Measurements from ENCODE around the gene SKP2. TPM values are rescaled to one million over a fixed set of nuclear protein-coding genes. Genes with fewer than 3 reads are reported as not detected.

SKP2 gene
- polyA plus RNA-seq, 1 donor from 2014 or later, result 26.0 TPM

DNA sequence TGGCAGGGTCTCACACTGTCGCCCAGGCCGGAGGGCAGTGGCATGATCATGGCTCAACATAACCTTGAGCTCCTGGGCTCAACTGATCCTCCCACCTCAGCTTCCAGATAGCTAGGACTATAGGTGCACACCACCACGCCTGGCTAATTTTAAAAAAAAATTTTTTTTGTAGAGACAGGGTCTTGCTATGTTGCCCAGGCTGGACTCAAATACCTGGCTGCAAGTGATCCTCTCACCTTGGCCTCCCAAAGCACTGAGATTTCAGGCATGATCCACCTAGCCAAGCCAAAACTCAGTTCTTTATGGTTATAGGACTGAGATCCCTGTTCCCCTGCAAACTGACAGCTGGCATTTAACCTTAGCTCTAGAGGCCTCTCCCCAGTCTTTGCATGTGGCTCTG, 5.5 kb upstream of the SKP2 start:
- Histone ChIP-seq H3K9me2 (ENCODE audit: insufficient read depth, low read length) (no peaks in the 10 kb centered on the region), H3K79me2 (replicated peaks; ENCODE audit: insufficient read depth, low read length) (peaks cover 19% of the 10 kb centered on the region)

DNA sequence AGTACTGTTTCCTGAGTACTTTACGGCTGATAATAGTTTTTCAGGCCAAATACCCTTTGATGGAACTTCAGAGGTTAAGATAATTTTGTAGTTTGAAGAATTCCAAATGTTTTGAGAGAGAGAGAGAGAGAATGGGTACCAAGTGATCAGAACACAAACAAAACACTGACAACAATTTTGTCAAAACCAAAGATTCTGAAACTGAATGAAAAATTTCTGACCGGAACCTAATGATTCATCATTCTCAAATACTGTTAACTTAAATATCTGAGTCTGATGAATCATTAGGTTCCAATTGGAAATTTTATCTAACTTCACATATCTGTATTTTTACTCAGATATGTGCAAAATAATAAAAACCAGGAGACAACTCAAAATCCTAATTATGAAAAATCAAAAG, 4.2 kb upstream of the SKP2 start:
- no peak overlapping the region for H3K4me2 ChIP-seq (ENCODE audit: low read length)

More for the DNA sequence above, 5.5 kb upstream of the SKP2 start:
- H3F3A ChIP-seq (ENCODE audit: insufficient read depth, low read length, poor library complexity, severe bottlenecking), result no peaks in the 10 kb centered on the region
- no peak overlapping the region for H2AFZ ChIP-seq (ENCODE audit: low read depth, low read length)
- H3K27me3 ChIP-seq (ENCODE audit: insufficient read depth, low read depth, low read length), result no peaks in the 10 kb centered on the region
- H3K27ac ChIP-seq (ENCODE audit: low read length), result no peak overlapping the region
- H3K36me3 ChIP-seq (ENCODE audit: insufficient read depth, low read length), result no peaks in the 10 kb centered on the region
- no peaks in the 10 kb centered on the region for H4K20me1 ChIP-seq (ENCODE audit: insufficient read depth)
- no peak overlapping the region for H3K4me3 ChIP-seq (ENCODE audit: low read length)
- no peaks in the 10 kb centered on the region for H3K9me3 ChIP-seq (ENCODE audit: low read length)
- H3K9ac ChIP-seq (ENCODE audit: low read length), result no peak overlapping the region
- TF ChIP-seq, protein P1, sequence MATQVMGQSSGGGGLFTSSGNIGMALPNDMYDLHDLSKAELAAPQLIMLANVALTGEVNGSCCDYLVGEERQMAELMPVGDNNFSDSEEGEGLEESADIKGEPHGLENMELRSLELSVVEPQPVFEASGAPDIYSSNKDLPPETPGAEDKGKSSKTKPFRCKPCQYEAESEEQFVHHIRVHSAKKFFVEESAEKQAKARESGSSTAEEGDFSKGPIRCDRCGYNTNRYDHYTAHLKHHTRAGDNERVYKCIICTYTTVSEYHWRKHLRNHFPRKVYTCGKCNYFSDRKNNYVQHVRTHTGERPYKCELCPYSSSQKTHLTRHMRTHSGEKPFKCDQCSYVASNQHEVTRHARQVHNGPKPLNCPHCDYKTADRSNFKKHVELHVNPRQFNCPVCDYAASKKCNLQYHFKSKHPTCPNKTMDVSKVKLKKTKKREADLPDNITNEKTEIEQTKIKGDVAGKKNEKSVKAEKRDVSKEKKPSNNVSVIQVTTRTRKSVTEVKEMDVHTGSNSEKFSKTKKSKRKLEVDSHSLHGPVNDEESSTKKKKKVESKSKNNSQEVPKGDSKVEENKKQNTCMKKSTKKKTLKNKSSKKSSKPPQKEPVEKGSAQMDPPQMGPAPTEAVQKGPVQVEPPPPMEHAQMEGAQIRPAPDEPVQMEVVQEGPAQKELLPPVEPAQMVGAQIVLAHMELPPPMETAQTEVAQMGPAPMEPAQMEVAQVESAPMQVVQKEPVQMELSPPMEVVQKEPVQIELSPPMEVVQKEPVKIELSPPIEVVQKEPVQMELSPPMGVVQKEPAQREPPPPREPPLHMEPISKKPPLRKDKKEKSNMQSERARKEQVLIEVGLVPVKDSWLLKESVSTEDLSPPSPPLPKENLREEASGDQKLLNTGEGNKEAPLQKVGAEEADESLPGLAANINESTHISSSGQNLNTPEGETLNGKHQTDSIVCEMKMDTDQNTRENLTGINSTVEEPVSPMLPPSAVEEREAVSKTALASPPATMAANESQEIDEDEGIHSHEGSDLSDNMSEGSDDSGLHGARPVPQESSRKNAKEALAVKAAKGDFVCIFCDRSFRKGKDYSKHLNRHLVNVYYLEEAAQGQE (IDR thresholded peaks at IDR 0.05; ENCODE audit: borderline replicate concordance), result no peak
- TF ChIP-seq, protein P2, sequence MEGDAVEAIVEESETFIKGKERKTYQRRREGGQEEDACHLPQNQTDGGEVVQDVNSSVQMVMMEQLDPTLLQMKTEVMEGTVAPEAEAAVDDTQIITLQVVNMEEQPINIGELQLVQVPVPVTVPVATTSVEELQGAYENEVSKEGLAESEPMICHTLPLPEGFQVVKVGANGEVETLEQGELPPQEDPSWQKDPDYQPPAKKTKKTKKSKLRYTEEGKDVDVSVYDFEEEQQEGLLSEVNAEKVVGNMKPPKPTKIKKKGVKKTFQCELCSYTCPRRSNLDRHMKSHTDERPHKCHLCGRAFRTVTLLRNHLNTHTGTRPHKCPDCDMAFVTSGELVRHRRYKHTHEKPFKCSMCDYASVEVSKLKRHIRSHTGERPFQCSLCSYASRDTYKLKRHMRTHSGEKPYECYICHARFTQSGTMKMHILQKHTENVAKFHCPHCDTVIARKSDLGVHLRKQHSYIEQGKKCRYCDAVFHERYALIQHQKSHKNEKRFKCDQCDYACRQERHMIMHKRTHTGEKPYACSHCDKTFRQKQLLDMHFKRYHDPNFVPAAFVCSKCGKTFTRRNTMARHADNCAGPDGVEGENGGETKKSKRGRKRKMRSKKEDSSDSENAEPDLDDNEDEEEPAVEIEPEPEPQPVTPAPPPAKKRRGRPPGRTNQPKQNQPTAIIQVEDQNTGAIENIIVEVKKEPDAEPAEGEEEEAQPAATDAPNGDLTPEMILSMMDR (IDR thresholded peaks at IDR 0.05; ENCODE audit: poor library complexity, severe bottlenecking), result no peak
- TF ChIP-seq TAF1 (IDR thresholded peaks at IDR 0.05; ENCODE audit: low read depth), result no peak
- H3K4me2 ChIP-seq (ENCODE audit: low read length), result no peak overlapping the region

DNA sequence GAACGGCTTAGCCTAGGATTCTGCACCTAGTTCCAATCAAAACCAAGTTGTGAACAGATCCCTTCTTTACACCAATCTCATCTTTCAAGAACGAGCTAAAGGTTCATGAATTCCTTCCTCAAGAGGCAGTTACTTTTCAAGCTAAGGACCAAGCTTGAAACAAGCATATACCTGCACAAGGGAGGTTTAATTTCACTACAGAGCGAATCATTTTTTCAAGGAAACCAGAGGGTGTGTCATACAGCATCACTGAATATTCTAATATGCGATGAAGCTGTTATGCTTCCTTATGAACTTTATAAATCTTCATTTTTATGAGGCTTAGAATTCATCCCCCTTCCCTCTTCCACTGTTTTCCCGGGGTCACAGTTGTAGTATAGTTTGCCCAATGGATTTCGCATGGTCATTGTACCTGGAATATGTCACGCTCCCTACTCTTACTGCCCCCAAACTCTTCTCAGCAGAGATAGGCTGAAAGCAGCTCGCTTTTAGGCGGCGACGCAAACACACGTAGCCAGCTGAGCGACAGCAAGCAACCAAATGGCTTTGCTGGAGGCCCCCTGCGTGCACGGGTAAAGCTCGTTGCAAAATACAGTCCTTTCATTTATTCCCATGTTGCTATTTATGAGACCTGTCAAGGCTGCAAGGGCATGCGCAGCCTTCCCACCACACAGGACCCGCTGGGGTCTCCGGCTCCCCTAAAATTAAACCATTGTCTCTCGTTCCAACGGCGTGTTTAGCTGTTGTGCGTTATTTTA, 1.1 kb upstream of the SKP2 start:
- peaks cover 42% of the 10 kb centered on the region for H3K79me2 ChIP-seq (replicated peaks; ENCODE audit: insufficient read depth, low read length)
- H3K4me3 ChIP-seq (ENCODE audit: low read length), result peak overlapping the region; percentile 76
- no peaks in the 10 kb centered on the region for H3K36me3 ChIP-seq (ENCODE audit: insufficient read depth, low read length)
- no peaks in the 10 kb centered on the region for H3K9me3 ChIP-seq (ENCODE audit: low read length)
- no peaks in the 10 kb centered on the region for H3F3A ChIP-seq (ENCODE audit: insufficient read depth, low read length, poor library complexity, severe bottlenecking)
- H3K27ac ChIP-seq (ENCODE audit: low read length), result peak overlapping the region; percentile 89
- H4K20me1 ChIP-seq (ENCODE audit: insufficient read depth), result no peaks in the 10 kb centered on the region
- H3K27me3 ChIP-seq (ENCODE audit: insufficient read depth, low read depth, low read length), result no peaks in the 10 kb centered on the region
- H3K9me2 ChIP-seq (ENCODE audit: insufficient read depth, low read length), result no peaks in the 10 kb centered on the region
- H3K9ac ChIP-seq (ENCODE audit: low read length), result peak overlapping the region; percentile 88
- peak overlapping the region; percentile 73 for H2AFZ ChIP-seq (ENCODE audit: low read depth, low read length)
- TF ChIP-seq, protein P1 (IDR thresholded peaks at IDR 0.05; ENCODE audit: borderline replicate concordance), result no peak
- TF ChIP-seq SMC3 (conservative IDR thresholded peaks at IDR 0.05; ENCODE audit: poor library complexity) (no peak), EP300 (conservative IDR thresholded peaks at IDR 0.05; ENCODE audit: poor library complexity, severe bottlenecking) (no peak), TAF1 (IDR thresholded peaks at IDR 0.05; ENCODE audit: low read depth) (peak; percentile 2), MXI1 (conservative IDR thresholded peaks at IDR 0.05; ENCODE audit: poor library complexity, severe bottlenecking) (peak; percentile 70), EZH2 (IDR thresholded peaks at IDR 0.05; ENCODE audit: borderline replicate concordance, insufficient read depth, low read length, poor library complexity, severe bottlenecking) (no peak), RAD21 (conservative IDR thresholded peaks at IDR 0.05) (no peak), POLR2AphosphoS5 (IDR thresholded peaks at IDR 0.05) (peak; percentile 72)
- TF ChIP-seq, protein P2 (IDR thresholded peaks at IDR 0.05; ENCODE audit: poor library complexity, severe bottlenecking), result no peak
- peak overlapping the region; percentile 85 for H3K4me2 ChIP-seq (ENCODE audit: low read length)

More for the DNA sequence above, 4.2 kb upstream of the SKP2 start:
- Histone ChIP-seq H3K9me3 (ENCODE audit: low read length) (no peaks in the 10 kb centered on the region), H3K9ac (ENCODE audit: low read length) (no peak overlapping the region), H3K9me2 (ENCODE audit: insufficient read depth, low read length) (no peaks in the 10 kb centered on the region), H4K20me1 (ENCODE audit: insufficient read depth) (no peaks in the 10 kb centered on the region), H2AFZ (ENCODE audit: low read depth, low read length) (no peak overlapping the region), H3K4me3 (ENCODE audit: low read length) (no peak overlapping the region), H3K27me3 (ENCODE audit: insufficient read depth, low read depth, low read length) (no peaks in the 10 kb centered on the region), H3K27ac (ENCODE audit: low read length) (no peak overlapping the region), H3F3A (ENCODE audit: insufficient read depth, low read length, poor library complexity, severe bottlenecking) (no peaks in the 10 kb centered on the region), H3K36me3 (ENCODE audit: insufficient read depth, low read length) (no peaks in the 10 kb centered on the region), H3K79me2 (replicated peaks; ENCODE audit: insufficient read depth, low read length) (peaks cover 19% of the 10 kb centered on the region)
- no peak for TF ChIP-seq EZH2 (IDR thresholded peaks at IDR 0.05; ENCODE audit: borderline replicate concordance, insufficient read depth, low read length, poor library complexity, severe bottlenecking)
- TF ChIP-seq TAF1 (IDR thresholded peaks at IDR 0.05; ENCODE audit: low read depth), result no peak

Measured in neural cell (in vitro differentiated cells).